Measurements from ENCODE around the gene ARHGAP15. TPM values are rescaled to one million over a fixed set of nuclear protein-coding genes. Genes with fewer than 3 reads are reported as not detected.

The ARHGAP15 gene
- total RNA-seq, 1 experiment from 2014 or later = 0.42 TPM

DNA sequence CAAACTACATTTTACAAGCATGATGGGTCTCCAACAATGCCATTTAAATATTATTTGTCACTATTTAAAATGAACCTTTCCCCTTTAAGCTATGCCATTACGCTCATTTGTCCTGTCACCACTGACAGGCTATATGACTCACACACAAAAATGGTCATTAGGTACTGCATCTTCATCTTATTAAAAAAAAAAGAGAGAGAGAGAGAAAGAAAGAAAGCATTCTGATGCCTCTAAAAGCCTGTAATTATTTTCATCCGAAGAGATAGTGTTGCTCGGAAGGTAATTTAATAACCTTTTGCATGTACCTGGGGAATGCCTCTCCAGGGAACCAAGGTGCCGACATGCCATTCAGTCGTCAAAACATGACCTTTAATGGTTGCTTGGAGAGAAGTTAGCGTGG lies 226.7 kb downstream of the ARHGAP15 start:
- CTCF ChIA-PET = no interaction called here

More for the DNA sequence above, 226.7 kb downstream of the ARHGAP15 start:
- ATAC-seq (no peak), DNase-seq (ENCODE audit: low read depth, low spot score) (no peak)
- Histone ChIP-seq H3K27ac (ENCODE audit: low read depth, low read length) (no peak overlapping the region), H3K79me2 (ENCODE audit: insufficient read depth, low read length) (no peaks in the 10 kb centered on the region), H3K27me3 (ENCODE audit: insufficient read depth, low read length) (no peaks in the 10 kb centered on the region), H4K20me1 (ENCODE audit: insufficient read depth) (no peaks in the 10 kb centered on the region), H3K4me3 (replicated peaks in 1 of 2; ENCODE audit: low read depth in 1 of 2, low read length in 2 of 2) (no peak overlapping the region), H3K4me2 (ENCODE audit: low read length) (no peak overlapping the region), H3K36me3 (ENCODE audit: control insufficient read depth in 1 of 2, insufficient read depth in 2 of 2, low read length in 2 of 2) (no peaks in the 10 kb centered on the region), H3K9ac (ENCODE audit: low read length) (no peak overlapping the region), H3K4me1 (ENCODE audit: control insufficient read depth in 1 of 2, insufficient read depth in 2 of 2, low read length in 2 of 2) (no peaks in the 10 kb centered on the region), H3K9me2 (ENCODE audit: insufficient read depth) (no peaks in the 10 kb centered on the region), H2AFZ (ENCODE audit: low read depth, low read length, poor library complexity, severe bottlenecking) (no peak overlapping the region), H3K9me3 (ENCODE audit: control insufficient read depth in 1 of 2, insufficient read depth in 1 of 2, low read depth in 1 of 2, low read length in 2 of 2) (no peaks in the 10 kb centered on the region)
- ChIA-PET RAD21 (ENCODE audit: low non-redundant PET in 1 of 2, low total read pairs in 2 of 2, uncharacterized antibody in 2 of 2, unreplicated experiment in 2 of 2) (no interaction called here), POLR2A (no interaction called here)
- no peak for TF ChIP-seq ELF1 (IDR thresholded peaks at IDR 0.05; ENCODE audit: borderline replicate concordance, low read depth)
- TF ChIP-seq, protein P1, sequence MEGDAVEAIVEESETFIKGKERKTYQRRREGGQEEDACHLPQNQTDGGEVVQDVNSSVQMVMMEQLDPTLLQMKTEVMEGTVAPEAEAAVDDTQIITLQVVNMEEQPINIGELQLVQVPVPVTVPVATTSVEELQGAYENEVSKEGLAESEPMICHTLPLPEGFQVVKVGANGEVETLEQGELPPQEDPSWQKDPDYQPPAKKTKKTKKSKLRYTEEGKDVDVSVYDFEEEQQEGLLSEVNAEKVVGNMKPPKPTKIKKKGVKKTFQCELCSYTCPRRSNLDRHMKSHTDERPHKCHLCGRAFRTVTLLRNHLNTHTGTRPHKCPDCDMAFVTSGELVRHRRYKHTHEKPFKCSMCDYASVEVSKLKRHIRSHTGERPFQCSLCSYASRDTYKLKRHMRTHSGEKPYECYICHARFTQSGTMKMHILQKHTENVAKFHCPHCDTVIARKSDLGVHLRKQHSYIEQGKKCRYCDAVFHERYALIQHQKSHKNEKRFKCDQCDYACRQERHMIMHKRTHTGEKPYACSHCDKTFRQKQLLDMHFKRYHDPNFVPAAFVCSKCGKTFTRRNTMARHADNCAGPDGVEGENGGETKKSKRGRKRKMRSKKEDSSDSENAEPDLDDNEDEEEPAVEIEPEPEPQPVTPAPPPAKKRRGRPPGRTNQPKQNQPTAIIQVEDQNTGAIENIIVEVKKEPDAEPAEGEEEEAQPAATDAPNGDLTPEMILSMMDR (IDR thresholded peaks at IDR 0.05 in 2 of 3, conservative IDR thresholded peaks at IDR 0.05 in 1 of 3; ENCODE audit: borderline replicate concordance in 1 of 3, insufficient read depth in 1 of 3, low read depth in 2 of 3, low read length in 2 of 3) = no peak
- TF ChIP-seq, protein P2, sequence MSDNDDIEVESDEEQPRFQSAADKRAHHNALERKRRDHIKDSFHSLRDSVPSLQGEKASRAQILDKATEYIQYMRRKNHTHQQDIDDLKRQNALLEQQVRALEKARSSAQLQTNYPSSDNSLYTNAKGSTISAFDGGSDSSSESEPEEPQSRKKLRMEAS (IDR thresholded peaks at IDR 0.05) = no peak
- TF ChIP-seq EZH2phosphoT487 (IDR thresholded peaks at IDR 0.05; ENCODE audit: borderline replicate concordance) = no peak
- TF ChIP-seq FOSL1 (IDR thresholded peaks at IDR 0.05; ENCODE audit: low read depth) = no peak
- no peak for TF ChIP-seq POLR2A (IDR thresholded peaks at IDR 0.05; ENCODE audit: borderline replicate concordance, extremely low read depth, insufficient read depth, insufficient read length)
- TF ChIP-seq ZNF274 (IDR thresholded peaks at IDR 0.05; ENCODE audit: low read depth, low read length) = no peak
- TF ChIP-seq JUND (IDR thresholded peaks at IDR 0.05) = no peak
- no peak for TF ChIP-seq SIN3A (IDR thresholded peaks at IDR 0.05; ENCODE audit: low read depth)
- TF ChIP-seq POLR2AphosphoS5 (IDR thresholded peaks at IDR 0.05; ENCODE audit: low read depth, low read length) = no peak
- no peak for TF ChIP-seq EGR1 (IDR thresholded peaks at IDR 0.05; ENCODE audit: low read depth)
- TF ChIP-seq, protein P3, sequence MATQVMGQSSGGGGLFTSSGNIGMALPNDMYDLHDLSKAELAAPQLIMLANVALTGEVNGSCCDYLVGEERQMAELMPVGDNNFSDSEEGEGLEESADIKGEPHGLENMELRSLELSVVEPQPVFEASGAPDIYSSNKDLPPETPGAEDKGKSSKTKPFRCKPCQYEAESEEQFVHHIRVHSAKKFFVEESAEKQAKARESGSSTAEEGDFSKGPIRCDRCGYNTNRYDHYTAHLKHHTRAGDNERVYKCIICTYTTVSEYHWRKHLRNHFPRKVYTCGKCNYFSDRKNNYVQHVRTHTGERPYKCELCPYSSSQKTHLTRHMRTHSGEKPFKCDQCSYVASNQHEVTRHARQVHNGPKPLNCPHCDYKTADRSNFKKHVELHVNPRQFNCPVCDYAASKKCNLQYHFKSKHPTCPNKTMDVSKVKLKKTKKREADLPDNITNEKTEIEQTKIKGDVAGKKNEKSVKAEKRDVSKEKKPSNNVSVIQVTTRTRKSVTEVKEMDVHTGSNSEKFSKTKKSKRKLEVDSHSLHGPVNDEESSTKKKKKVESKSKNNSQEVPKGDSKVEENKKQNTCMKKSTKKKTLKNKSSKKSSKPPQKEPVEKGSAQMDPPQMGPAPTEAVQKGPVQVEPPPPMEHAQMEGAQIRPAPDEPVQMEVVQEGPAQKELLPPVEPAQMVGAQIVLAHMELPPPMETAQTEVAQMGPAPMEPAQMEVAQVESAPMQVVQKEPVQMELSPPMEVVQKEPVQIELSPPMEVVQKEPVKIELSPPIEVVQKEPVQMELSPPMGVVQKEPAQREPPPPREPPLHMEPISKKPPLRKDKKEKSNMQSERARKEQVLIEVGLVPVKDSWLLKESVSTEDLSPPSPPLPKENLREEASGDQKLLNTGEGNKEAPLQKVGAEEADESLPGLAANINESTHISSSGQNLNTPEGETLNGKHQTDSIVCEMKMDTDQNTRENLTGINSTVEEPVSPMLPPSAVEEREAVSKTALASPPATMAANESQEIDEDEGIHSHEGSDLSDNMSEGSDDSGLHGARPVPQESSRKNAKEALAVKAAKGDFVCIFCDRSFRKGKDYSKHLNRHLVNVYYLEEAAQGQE (IDR thresholded peaks at IDR 0.05; ENCODE audit: low read depth) = no peak
- TF ChIP-seq EZH2 (IDR thresholded peaks at IDR 0.05) = no peak
- TF ChIP-seq TCF7L2 (IDR thresholded peaks at IDR 0.05; ENCODE audit: borderline replicate concordance, extremely low read depth, insufficient read depth, insufficient read length) = no peak
- TF ChIP-seq CEBPB (IDR thresholded peaks at IDR 0.05; ENCODE audit: low read depth) = no peak
- TF ChIP-seq CBX3 (IDR thresholded peaks at IDR 0.05; ENCODE audit: low read depth) = no peak
- no TSS peak for BruUV-seq (replicated peaks)
- intact Hi-C loops (cut with micrococcal nuclease) = no loop called here
